ENCODE measurements around the gene NTSR2.

Gene NTSR2

GRCh38 chr2:11688222-11689069 is 18.5 kb upstream of the NTSR2 start:
- Histone ChIP-seq H3K9me3 (no peaks in the 10 kb centered on the region), H3K27ac (no peak overlapping the region), H3K36me3 (no peaks in the 10 kb centered on the region), H3K27me3 (no peaks in the 10 kb centered on the region), H3K4me1 (peaks cover 10% of the 10 kb centered on the region), H4K20me1 (no peaks in the 10 kb centered on the region), H3K4me3 (no peak overlapping the region), H3K4me2 (peak overlapping the region; percentile 61), H3K9ac (no peak overlapping the region)
- no peak for TF ChIP-seq Cebpa-rat (IDR thresholded peaks at IDR 0.05)

- H3K4me3 ChIP-seq, result no peak overlapping the region
- H3K4me1 ChIP-seq, result peaks cover 11% of the 10 kb centered on the region
- no peaks in the 10 kb centered on the region for H3K27me3 ChIP-seq
- H3K36me3 ChIP-seq, result no peaks in the 10 kb centered on the region
- H3K9me3 ChIP-seq, result no peaks in the 10 kb centered on the region
- TF ChIP-seq Cebpa-rat (IDR thresholded peaks at IDR 0.05), result no peak
- no peak overlapping the region for H3K27ac ChIP-seq
- H3K9ac ChIP-seq, result no peak overlapping the region
- H3K4me2 ChIP-seq, result peak overlapping the region; percentile 61; the same call in 1 of the 2 replicates
- H4K20me1 ChIP-seq, result no peaks in the 10 kb centered on the region
These were observed 17.7 kb upstream of the NTSR2 start for GRCh38 chr2:11687736-11688135.

- Histone ChIP-seq H3K4me2 (no peak overlapping the region), H3K9me3 (no peaks in the 10 kb centered on the region), H4K20me1 (no peaks in the 10 kb centered on the region), H3K27me3 (no peaks in the 10 kb centered on the region), H3K4me1 (peaks cover 22% of the 10 kb centered on the region), H3K27ac (no peak overlapping the region), H3K9ac (no peak overlapping the region), H3K4me3 (no peak overlapping the region), H3K36me3 (no peaks in the 10 kb centered on the region)
- no peak for TF ChIP-seq Cebpa-rat (IDR thresholded peaks at IDR 0.05)
These were observed 16.0 kb upstream of the NTSR2 start for GRCh38 chr2:11685906-11686470.

GRCh38 chr2:11684894-11685460 is 15.0 kb upstream of the NTSR2 start:
- TF ChIP-seq Cebpa-rat (IDR thresholded peaks at IDR 0.05), result no peak
- H3K9ac ChIP-seq, result no peak overlapping the region
- H4K20me1 ChIP-seq, result no peaks in the 10 kb centered on the region
- H3K4me3 ChIP-seq, result no peak overlapping the region
- no peaks in the 10 kb centered on the region for H3K9me3 ChIP-seq
- no peak overlapping the region for H3K27ac ChIP-seq
- no peak overlapping the region for H3K4me2 ChIP-seq
- no peaks in the 10 kb centered on the region for H3K27me3 ChIP-seq
- no peaks in the 10 kb centered on the region for H3K36me3 ChIP-seq
- peaks cover 22% of the 10 kb centered on the region for H3K4me1 ChIP-seq

- Histone ChIP-seq H3K27me3 (no peaks in the 10 kb centered on the region), H3K9me3 (no peaks in the 10 kb centered on the region), H3K9ac (no peak overlapping the region), H3K4me3 (no peak overlapping the region), H4K20me1 (no peaks in the 10 kb centered on the region), H3K4me2 (no peak overlapping the region), H3K36me3 (no peaks in the 10 kb centered on the region), H3K4me1 (peaks cover 21% of the 10 kb centered on the region), H3K27ac (no peak overlapping the region)
- TF ChIP-seq Cebpa-rat (IDR thresholded peaks at IDR 0.05), result no peak
These were observed 14.0 kb upstream of the NTSR2 start for GRCh38 chr2:11683966-11684365.

DNA sequence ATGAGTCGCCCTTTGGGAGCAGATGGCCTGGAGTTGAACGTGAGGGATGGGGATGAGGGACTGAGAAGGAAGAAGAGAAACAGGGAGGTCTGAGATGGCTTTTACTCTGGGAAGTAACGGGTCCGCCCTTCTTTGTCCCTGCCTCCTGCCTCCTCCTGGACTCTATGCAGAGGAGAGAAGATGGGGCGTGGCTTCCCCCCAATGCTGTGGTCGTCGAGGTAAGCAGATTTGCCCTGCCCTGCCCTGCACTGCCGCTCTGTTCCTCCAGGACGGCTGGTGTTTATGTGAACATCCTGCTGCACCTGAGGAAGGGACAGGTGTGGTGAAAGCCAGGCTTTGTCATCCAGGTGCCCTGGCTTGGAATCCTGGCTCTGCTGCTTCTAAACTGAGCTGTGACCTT is 13.5 kb upstream of the NTSR2 start:
- no peak overlapping the region for H3K9ac ChIP-seq
- no peak overlapping the region for H3K27ac ChIP-seq
- no peaks in the 10 kb centered on the region for H3K27me3 ChIP-seq
- H3K4me2 ChIP-seq, result no peak overlapping the region
- TF ChIP-seq Cebpa-rat (IDR thresholded peaks at IDR 0.05), result no peak
- peaks cover 16% of the 10 kb centered on the region for H3K4me1 ChIP-seq
- H3K36me3 ChIP-seq, result no peaks in the 10 kb centered on the region
- H3K9me3 ChIP-seq, result no peaks in the 10 kb centered on the region
- no peak overlapping the region for H3K4me3 ChIP-seq
- no peaks in the 10 kb centered on the region for H4K20me1 ChIP-seq

- Histone ChIP-seq H3K9ac (no peak overlapping the region), H3K9me3 (no peaks in the 10 kb centered on the region), H3K4me1 (peaks cover 11% of the 10 kb centered on the region), H4K20me1 (no peaks in the 10 kb centered on the region), H3K4me2 (peak overlapping the region; percentile 16; the same call in 1 of the 2 replicates), H3K36me3 (no peaks in the 10 kb centered on the region), H3K27me3 (no peaks in the 10 kb centered on the region), H3K27ac (no peak overlapping the region), H3K4me3 (no peak overlapping the region)
- no peak for TF ChIP-seq Cebpa-rat (IDR thresholded peaks at IDR 0.05)
These were observed 12.6 kb upstream of the NTSR2 start for GRCh38 chr2:11682590-11682915.

DNA sequence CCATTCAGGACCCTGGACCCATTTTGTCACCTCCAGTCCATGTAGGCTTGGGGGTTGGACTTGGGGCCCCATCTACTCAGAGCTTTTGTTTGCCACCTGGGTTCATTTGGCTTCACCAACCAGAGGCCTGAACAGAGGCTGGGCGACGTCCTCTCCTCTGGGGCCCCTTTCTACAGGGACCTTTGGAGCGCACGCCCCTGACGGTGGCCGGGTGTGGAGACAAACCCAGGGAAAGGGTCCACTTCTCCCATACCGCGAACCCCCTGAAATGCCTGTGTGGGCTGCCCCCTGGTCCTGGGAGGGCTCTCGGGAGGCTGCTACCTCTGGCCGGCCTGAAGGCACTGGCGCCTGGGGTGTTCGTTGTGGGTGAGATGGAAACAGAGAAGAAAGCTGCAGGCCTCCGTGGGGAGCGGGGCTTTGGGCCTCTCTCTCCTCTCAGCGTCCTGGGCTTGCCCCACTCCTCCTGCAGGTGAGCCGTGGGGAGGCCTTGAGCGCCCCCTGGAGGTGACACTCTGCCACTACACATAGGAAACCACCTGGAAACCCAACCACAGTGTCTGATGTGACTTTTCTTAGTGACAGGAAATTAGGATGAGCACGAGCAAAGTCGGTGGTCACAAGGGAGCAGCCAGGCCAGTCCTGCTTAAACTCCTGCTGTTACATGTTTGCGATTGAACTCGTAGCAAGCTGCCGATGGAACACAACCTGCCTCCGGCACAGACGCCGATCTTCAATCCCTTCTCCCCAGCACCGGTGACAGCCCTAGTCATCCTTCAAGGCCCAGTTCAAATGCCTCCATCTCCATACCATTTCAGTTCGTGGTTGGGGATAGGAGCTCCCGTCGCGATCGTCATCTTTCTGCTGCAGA is 12.0 kb upstream of the NTSR2 start:
- peaks cover 11% of the 10 kb centered on the region for H3K4me1 ChIP-seq
- TF ChIP-seq Cebpa-rat (IDR thresholded peaks at IDR 0.05), result no peak
- no peak overlapping the region for H3K9ac ChIP-seq
- H3K9me3 ChIP-seq, result no peaks in the 10 kb centered on the region
- H3K4me3 ChIP-seq, result no peak overlapping the region
- no peaks in the 10 kb centered on the region for H3K36me3 ChIP-seq
- peak overlapping the region; percentile 16; the same call in 1 of the 2 replicates for H3K4me2 ChIP-seq
- H3K27ac ChIP-seq, result no peak overlapping the region
- H3K27me3 ChIP-seq, result no peaks in the 10 kb centered on the region
- H4K20me1 ChIP-seq, result no peaks in the 10 kb centered on the region

DNA sequence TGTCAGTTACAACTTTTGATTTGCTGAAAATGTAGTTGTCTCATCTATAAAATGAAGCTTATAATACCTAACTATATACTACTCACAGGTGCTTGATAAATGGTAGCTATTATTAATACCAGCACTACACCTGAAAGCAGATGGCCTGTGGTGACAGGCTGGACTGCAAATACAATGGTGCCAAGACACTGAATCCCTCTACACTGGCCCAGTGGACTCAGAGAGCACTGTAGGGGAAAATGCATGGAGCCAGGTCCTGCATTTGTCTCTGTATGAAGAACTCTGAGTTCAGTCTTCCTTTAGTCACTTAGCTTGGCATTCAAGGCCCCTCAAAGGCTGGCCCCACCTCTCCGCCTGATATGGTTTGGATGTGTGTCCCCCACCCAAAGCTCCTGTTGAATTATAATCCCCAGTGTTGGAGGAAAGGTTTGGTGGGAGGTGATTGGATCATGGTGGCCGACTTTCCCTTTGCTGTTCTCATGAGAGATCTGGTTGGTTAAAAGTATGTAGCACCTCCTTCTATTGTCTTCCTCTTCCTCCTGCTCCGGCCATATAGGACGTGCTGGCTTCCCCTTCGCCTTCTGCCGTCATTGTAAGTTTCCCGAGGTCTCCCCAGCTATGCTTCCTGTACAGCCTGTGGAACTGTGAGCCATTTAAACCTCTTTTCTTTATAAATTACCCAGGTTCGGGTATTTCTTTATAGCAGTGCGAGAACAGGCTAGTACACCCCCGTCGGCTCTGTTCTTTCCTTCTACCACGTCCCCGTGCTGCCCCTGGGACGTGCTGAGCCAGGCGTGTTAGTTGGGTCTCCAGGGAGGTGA is 11.1 kb upstream of the NTSR2 start:
- H3K9ac ChIP-seq, result no peak overlapping the region
- no peaks in the 10 kb centered on the region for H3K36me3 ChIP-seq
- H3K27ac ChIP-seq, result no peak overlapping the region
- H3K4me2 ChIP-seq, result no peak overlapping the region
- TF ChIP-seq Cebpa-rat (IDR thresholded peaks at IDR 0.05), result no peak
- no peak overlapping the region for H3K4me3 ChIP-seq
- no peaks in the 10 kb centered on the region for H4K20me1 ChIP-seq
- peaks cover 11% of the 10 kb centered on the region for H3K4me1 ChIP-seq
- H3K9me3 ChIP-seq, result no peaks in the 10 kb centered on the region
- H3K27me3 ChIP-seq, result no peaks in the 10 kb centered on the region

Measured in BLaER1 (cell line).